ENCODE results near the gene LRMDA. TPM values are rescaled to one million over a fixed set of nuclear protein-coding genes. Genes with fewer than 3 reads are reported as not detected.

Gene LRMDA
- total RNA-seq, 2 experiments from 2014 or later = not detected

DNA sequence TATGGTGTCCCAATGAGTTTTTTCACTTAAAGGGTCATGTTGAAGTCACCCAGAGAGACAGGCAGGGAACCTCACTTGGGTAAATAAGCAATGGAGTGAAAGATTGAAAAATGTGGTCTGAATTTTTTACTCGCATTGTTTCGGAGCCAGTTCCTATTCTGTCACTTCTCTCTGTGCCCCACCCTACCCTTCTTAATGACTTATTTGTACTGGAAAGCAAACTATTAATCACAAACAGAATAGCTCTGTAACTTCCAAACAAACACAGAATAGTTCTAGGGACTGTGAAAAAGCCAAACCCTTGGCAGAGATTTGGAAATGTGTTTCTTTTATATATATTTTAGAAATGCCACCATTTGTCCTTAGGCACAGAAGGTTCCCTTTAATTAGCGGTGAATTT is 76.0 kb downstream of the LRMDA start:
- ChIA-PET CTCF (ENCODE audit: unreplicated experiment) (no interaction called here), POLR2A (no interaction called here)
- Histone ChIP-seq H3K9me2 (ENCODE audit: insufficient read depth, low read length) (no peaks in the 10 kb centered on the region), H2AFZ (ENCODE audit: low read length) (no peak overlapping the region), H3K36me3 (ENCODE audit: insufficient read depth, low read length) (no peaks in the 10 kb centered on the region), H3K79me2 (ENCODE audit: insufficient read depth, low read depth, low read length) (no peaks in the 10 kb centered on the region), H3K4me1 (ENCODE audit: insufficient read depth, low read length, poor library complexity, severe bottlenecking) (no peaks in the 10 kb centered on the region), H3K4me2 (ENCODE audit: low read length) (no peak overlapping the region), H3K9me3 (ENCODE audit: low read length) (no peaks in the 10 kb centered on the region), H3K27ac (ENCODE audit: low read depth, low read length, poor library complexity, severe bottlenecking) (no peak overlapping the region), H3K4me3 (ENCODE audit: low read depth, low read length, poor library complexity, severe bottlenecking) (no peak overlapping the region), H4K20me1 (ENCODE audit: insufficient read depth, low read length) (no peaks in the 10 kb centered on the region)
- TF ChIP-seq EZH2phosphoT487 (IDR thresholded peaks at IDR 0.05; ENCODE audit: borderline replicate concordance, low read depth, low read length) = no peak
- TF ChIP-seq, protein P1, sequence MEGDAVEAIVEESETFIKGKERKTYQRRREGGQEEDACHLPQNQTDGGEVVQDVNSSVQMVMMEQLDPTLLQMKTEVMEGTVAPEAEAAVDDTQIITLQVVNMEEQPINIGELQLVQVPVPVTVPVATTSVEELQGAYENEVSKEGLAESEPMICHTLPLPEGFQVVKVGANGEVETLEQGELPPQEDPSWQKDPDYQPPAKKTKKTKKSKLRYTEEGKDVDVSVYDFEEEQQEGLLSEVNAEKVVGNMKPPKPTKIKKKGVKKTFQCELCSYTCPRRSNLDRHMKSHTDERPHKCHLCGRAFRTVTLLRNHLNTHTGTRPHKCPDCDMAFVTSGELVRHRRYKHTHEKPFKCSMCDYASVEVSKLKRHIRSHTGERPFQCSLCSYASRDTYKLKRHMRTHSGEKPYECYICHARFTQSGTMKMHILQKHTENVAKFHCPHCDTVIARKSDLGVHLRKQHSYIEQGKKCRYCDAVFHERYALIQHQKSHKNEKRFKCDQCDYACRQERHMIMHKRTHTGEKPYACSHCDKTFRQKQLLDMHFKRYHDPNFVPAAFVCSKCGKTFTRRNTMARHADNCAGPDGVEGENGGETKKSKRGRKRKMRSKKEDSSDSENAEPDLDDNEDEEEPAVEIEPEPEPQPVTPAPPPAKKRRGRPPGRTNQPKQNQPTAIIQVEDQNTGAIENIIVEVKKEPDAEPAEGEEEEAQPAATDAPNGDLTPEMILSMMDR (conservative IDR thresholded peaks at IDR 0.05; ENCODE audit: low read length) = no peak
- intact Hi-C loops (cut with micrococcal nuclease; ENCODE audit: unreplicated experiment) = no loop called here
- DNase-seq (ENCODE audit: low spot score) = no peak
- BruUV-seq (replicated peaks) = no TSS peak

DNA sequence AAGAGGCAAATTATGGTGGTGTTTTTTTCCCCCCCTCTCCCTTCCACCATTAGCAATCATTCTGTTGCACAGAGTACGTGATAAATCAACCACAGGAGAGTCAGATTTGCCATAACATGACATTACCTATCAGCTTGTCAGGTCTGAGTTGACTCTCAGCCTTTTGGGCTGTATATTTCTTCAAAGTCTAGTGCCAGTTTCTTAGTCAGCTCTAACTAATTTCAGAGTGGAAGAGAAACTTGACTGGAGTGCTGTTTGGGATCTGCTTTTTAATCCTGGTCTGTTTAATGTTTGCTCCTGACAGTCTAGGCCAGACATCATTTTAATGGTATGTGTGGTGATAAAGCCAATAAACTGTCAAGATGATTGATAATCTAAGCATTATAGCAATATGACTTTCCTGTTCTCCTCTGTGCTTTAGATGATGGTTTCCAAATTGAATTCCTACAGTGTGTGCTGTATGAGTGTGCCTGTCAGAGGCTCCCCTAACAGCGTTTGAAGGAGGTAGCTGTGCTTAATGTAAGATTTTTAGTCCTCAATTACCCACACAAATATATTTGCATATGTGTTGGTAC is 76.9 kb downstream of the LRMDA start:
- Histone ChIP-seq H3K9me2 (ENCODE audit: insufficient read depth, low read length) (no peaks in the 10 kb centered on the region), H3K27ac (ENCODE audit: low read depth, low read length, poor library complexity, severe bottlenecking) (no peak overlapping the region), H3K36me3 (ENCODE audit: insufficient read depth, low read length) (no peaks in the 10 kb centered on the region), H3K4me1 (ENCODE audit: insufficient read depth, low read length, poor library complexity, severe bottlenecking) (no peaks in the 10 kb centered on the region), H4K20me1 (ENCODE audit: insufficient read depth, low read length) (no peaks in the 10 kb centered on the region), H2AFZ (ENCODE audit: low read length) (no peak overlapping the region), H3K9me3 (ENCODE audit: low read length) (no peaks in the 10 kb centered on the region), H3K4me2 (ENCODE audit: low read length) (no peak overlapping the region), H3K79me2 (ENCODE audit: insufficient read depth, low read depth, low read length) (no peaks in the 10 kb centered on the region), H3K4me3 (ENCODE audit: low read depth, low read length, poor library complexity, severe bottlenecking) (no peak overlapping the region)
- no peak for DNase-seq (ENCODE audit: low spot score)
- intact Hi-C loops (cut with micrococcal nuclease; ENCODE audit: unreplicated experiment) = no loop called here
- BruUV-seq (replicated peaks) = no TSS peak
- TF ChIP-seq, protein P1 (conservative IDR thresholded peaks at IDR 0.05; ENCODE audit: low read length) = no peak
- no peak for TF ChIP-seq EZH2phosphoT487 (IDR thresholded peaks at IDR 0.05; ENCODE audit: borderline replicate concordance, low read depth, low read length)
- POLR2A ChIA-PET = no interaction called here
- CTCF ChIA-PET (ENCODE audit: unreplicated experiment) = no interaction called here

DNA sequence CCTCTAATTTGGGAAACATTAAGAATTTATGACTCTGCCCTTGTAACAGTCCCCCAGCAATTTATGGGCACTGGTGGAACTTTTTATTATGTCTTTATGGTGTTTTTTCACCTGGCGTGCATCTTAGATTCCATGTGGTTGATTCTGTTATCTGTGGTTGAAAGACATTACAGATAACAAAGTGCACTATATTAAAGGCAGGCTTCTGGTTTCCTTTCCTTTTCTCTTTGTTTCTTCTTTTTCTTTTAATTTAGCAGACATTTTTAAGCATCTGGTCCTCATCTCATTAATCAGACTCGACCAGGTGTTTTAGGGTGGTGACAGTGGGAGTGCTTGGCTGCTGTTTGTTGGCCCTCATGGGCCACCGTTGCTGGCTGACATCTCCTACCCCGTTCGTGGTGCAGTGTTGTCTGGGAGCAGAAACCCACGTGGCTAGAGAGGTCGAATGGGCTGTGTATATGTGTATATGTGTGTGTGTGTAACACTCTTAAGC is 77.4 kb downstream of the LRMDA start:
- Histone ChIP-seq H3K27ac (ENCODE audit: low read depth, low read length, poor library complexity, severe bottlenecking) (no peak overlapping the region), H3K79me2 (ENCODE audit: insufficient read depth, low read depth, low read length) (no peaks in the 10 kb centered on the region), H4K20me1 (ENCODE audit: insufficient read depth, low read length) (no peaks in the 10 kb centered on the region), H3K4me3 (ENCODE audit: low read depth, low read length, poor library complexity, severe bottlenecking) (no peak overlapping the region), H3K4me2 (ENCODE audit: low read length) (no peak overlapping the region), H3K4me1 (ENCODE audit: insufficient read depth, low read length, poor library complexity, severe bottlenecking) (no peaks in the 10 kb centered on the region), H3K9me2 (ENCODE audit: insufficient read depth, low read length) (no peaks in the 10 kb centered on the region), H3K9me3 (ENCODE audit: low read length) (no peaks in the 10 kb centered on the region), H2AFZ (ENCODE audit: low read length) (no peak overlapping the region), H3K36me3 (ENCODE audit: insufficient read depth, low read length) (no peaks in the 10 kb centered on the region)
- ChIA-PET POLR2A (no interaction called here), CTCF (ENCODE audit: unreplicated experiment) (no interaction called here)
- intact Hi-C loops (cut with micrococcal nuclease; ENCODE audit: unreplicated experiment) = no loop called here
- TF ChIP-seq, protein P1 (conservative IDR thresholded peaks at IDR 0.05; ENCODE audit: low read length) = no peak
- TF ChIP-seq EZH2phosphoT487 (IDR thresholded peaks at IDR 0.05; ENCODE audit: borderline replicate concordance, low read depth, low read length) = no peak
- BruUV-seq (replicated peaks) = no TSS peak
- DNase-seq (ENCODE audit: low spot score) = no peak

Data from OCI-LY7 (cell line).